ENCODE measurements around the gene JCAD. TPM values are rescaled to one million over a fixed set of nuclear protein-coding genes. Genes with fewer than 3 reads are reported as not detected.
"Not testable (repeated sequence)": the region's sequence is repeated elsewhere in the genome, so short reads cannot be mapped to it uniquely, and the experiment has no call there.

JCAD gene, protein sequence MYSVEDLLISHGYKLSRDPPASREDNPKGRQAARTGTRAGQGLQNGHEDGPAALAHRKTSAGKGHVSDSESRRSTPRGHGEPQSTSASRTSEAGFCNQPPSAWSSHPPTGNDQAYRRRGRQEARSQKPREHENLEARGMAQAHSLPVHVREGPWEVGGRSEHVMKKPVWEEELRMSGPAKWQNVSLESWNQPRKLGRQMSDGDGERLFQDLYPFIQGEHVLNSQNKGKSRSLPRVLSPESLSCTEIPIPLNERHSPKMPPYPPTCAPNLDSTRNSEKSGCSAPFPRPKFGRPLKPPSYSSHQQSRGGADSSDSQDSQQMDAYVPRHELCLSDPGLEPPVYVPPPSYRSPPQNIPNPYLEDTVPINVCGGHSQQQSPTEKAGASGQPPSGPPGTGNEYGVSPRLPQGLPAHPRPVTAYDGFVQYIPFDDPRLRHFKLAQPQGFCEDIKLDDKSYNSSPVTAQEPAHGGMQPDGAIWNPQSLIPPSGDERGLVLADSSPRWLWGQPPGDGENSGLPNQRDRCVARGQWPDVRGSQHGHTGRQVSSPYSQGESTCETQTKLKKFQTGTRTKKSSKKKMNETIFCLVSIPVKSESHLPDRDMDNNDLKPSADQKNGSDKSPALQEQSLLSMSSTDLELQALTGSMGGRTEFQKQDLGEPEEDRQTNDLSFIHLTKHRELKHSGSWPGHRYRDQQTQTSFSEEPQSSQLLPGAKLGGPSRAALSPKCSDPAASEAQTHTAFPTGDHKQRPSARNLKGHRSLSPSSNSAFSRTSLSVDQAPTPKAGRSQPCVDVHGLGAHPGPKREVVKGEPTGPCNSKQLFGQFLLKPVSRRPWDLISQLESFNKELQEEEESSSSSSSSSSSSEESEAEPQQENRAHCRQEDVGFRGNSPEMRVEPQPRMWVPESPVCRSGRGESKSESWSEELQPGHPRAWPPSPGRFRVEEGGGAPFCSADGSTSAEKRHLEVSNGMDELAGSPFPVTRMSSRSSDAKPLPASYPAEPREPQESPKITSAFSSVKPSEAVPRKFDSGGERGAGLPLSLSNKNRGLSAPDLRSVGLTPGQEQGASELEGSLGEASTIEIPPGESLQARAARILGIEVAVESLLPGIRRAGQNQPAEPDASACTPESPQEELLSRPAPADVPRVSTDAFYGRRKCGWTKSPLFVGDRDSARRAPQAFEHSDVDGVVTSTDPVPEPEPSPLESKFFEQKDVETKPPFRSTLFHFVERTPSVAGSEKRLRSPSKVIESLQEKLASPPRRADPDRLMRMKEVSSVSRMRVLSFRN (N-terminal part only)
- total RNA-seq (ENCODE audit: insufficient read depth, low replicate concordance), result 71.0 TPM

DNA sequence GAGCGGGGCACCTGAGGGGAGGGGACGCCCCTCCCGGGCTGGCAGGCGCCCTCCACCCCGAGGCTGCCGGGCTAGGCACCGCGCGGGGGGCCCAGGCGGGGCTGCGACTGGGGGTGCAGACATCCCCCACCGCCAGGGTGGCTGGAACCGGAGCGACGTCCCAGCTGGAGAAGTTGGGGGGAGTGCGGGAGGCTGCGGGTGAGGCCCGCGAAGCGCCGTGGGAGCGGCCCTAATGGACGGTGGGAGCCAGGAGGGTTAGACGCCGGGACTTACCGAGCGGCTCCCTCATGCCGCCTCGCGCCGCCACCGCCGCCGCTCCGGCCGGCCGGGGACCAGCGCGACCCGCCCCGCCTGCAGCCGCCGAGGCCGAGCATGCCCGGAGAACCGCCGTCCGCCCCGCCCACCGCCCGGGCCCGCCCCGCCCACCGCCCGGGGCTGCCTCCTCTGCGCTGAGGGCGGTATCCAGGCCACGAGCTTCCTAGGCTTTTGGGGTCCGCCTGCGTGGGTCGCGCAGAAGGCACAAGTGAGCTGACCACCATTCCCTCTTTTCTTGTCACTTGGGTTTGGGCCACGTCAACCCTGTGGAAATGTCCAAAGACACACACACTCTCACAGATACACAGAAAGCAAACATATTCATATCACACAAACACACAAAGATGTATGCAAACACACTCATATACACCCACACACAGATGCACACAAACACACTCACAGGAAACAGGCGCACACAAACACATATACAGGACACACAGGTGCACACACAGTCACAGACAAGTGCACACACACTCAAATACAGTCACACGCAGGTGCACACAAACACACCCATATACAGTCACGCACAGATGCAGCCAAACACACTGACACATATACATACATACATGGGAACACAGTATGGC, at the start of gene JCAD:
Gene JCAD (minus strand): TSS at position 378 of the 899 bp plus-strand sequence. CDS start 11,774 bp downstream, outside the sequence.
- DNase-seq (ENCODE audit: low spot score), result peak; percentile 74

DNA sequence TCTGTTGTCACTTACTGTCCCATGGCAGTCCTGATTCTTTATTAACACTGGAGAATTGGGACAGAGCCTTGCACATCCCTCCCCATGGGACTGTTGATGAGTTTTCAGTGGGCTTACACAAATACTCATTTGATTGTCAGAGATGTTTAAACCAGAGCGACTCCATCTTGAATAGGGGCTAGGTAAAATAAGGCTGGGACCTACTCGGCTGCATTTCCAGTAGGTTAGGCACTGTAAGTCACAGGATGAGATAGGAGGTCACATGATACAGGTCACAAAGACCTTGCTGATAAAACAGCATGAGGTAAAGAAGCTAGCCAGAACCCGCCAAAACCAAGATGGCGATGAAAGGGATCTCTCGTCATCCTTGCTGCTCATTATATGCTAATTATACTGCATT, 47.6 kb upstream of the JCAD start:
- DNase-seq (ENCODE audit: low spot score), result no peak

DNA sequence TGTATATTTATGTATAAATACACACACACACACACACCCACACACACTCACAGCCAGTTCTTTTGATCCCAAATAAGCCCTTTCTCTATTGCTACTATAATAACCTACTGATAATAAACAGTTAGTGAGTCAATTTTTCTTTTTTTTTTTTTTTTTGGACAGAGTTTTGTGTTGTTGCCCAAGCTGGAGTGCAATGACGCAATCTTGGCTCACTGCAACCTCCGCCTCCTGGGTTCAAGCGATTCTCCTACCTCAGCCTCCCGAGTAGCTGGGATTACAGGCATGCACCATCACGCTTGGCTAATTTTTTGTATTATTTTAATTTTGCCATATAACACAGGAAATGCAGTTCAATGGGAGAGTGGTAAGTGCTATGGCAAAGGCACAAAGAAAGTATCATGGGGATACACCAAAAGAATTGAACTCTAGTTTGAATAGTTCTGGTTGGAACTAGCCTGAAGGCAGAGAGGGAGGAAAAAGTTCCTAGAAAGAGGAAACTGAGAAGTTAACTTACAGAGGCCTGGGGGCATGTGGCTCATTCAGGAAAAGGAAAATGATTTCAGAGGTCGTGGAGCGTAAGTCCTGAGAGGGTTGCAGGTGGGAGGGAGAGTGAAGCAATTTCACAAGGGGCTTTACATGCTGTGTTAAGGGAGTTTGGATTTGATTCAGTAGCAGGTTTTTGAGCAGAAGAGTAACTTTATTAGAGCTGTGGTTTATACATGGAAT, 44.4 kb upstream of the JCAD start:
- DNase-seq (ENCODE audit: low spot score), result no peak

DNA sequence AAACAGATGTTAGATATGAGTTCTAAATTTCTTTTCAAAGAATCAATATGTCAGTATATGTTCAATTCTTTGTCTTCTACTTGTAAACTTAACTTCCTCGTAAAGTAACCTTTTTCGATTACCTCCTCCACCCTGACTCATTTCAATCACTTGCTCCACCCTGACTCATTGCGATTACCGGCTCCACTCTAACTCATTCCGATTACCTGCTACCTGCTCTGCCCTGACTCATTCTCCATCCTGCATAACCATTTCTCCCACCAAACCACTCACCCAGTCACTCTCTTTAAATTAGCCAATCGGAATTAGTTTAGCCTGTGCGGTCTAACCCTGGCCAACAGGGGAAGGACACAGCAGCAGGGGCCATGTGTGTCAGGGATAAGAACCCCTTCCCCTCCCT, 40.3 kb upstream of the JCAD start:
- not testable (repeated sequence) for DNase-seq (ENCODE audit: low spot score)

DNA sequence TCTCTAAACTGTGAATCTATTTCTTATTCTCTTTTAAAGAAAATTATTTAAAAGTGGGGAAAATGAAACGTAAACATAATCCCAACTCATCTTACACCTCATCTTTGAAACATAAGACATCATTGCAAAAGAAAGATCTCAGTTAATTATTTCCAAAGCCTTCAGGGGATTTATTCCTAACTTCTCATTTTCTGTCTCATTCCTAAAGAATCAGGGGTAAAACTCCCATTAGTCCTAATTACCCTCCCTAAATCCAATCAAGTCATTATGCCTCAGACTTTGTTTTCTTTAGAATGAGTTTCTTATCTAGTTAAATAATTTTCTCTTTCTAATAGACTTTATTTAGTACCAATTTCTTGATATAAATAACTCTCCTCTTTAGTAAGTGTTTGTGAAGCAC, 39.7 kb upstream of the JCAD start:
- no peak for DNase-seq (ENCODE audit: low spot score)

DNA sequence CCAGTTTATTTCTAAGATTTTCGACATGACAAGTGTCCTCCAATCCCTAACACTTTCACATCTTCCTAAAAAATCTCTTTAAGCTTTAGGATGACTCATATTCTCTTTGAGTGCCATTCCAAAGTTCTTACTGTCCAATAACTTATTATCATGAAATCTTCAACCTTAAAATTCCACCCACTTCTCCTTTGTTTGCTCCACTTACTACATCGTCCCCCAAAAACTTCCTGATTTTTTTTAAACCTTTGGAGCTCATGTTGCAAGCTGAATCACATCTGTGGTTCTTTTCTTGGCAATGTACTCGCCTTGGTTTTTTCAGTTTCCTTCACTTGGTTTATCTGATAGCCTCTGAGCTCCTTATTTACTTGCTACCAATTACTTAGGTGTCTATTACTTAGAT, 39.2 kb upstream of the JCAD start:
- peak; percentile 64 for DNase-seq (ENCODE audit: low spot score)

DNA sequence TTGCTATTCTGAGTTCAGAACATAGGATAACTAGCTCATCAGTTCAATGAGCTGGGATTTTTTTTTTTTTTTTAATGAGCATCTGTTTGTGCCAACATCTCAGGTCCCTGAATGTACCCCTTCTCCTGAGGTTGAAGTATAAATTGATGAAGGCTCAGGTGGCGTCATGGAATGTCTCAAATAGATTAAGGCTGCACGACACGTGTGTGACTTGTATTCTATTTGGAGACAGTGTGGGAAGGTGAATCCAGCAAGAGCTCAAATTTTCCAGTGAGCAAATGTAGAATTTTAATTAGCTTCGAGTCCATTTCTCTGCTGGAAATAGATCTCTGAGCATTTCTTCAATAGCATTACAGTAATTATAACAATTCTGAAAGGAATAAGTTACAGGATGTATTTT, 37.2 kb upstream of the JCAD start:
- no peak for DNase-seq (ENCODE audit: low spot score)

DNA sequence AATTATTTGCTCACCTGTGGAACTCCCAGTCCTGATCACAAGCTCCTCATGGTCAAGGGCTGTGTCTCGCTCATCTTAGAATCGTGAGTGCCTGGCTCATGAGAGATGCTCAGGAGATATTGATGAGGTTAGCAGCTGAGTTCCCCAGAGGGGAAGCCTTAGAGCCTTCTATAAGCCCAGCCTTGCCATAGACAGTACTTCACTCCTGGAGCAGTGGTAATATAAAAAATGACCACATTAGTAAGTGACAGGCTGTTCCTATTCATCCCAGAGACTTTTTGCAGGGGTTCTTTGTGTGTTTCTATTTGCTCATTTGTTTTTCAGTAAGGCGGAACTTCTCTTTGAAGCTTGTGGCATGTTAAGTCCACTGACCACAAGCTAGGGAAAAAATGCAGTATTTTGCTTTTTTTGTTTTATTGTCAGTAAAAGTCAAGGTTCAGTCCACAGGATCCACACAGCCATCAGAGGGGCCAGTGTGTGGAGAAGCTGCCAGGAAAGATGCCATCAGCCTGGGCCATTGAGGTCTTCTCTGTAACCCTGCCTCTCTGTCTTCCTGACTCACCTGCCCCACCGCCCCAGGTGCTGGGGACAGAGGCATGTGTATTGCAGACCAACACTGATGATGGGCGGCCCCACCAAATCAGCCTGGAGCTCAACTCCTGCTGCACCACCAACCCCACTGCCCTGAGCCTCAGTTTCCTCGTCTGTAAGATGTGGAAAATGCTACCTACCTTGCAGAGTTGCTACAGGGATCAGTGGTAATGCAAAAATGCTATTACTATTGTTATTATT, 36.4 kb upstream of the JCAD start:
- no peak for DNase-seq (ENCODE audit: low spot score)

DNA sequence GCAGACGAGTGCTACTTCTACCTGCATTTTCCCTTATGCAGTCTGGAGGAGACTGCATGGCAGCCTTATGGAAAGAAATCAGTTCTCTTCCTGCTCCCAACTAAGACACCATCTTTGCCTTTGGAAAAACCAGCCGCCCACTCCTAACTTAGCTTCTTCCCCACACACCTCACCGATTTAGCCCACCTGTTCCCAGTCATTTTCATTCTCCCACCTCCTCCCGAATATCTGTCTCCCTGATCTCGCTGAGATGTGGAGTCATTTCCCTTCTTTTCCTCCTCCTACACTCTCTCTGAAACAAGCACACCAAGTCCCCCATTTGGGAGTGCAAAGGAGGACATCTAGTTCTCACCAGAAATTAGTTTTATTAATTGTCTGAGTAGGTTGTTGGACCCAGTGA, 35.2 kb upstream of the JCAD start:
- DNase-seq (ENCODE audit: low spot score), result no peak

DNA sequence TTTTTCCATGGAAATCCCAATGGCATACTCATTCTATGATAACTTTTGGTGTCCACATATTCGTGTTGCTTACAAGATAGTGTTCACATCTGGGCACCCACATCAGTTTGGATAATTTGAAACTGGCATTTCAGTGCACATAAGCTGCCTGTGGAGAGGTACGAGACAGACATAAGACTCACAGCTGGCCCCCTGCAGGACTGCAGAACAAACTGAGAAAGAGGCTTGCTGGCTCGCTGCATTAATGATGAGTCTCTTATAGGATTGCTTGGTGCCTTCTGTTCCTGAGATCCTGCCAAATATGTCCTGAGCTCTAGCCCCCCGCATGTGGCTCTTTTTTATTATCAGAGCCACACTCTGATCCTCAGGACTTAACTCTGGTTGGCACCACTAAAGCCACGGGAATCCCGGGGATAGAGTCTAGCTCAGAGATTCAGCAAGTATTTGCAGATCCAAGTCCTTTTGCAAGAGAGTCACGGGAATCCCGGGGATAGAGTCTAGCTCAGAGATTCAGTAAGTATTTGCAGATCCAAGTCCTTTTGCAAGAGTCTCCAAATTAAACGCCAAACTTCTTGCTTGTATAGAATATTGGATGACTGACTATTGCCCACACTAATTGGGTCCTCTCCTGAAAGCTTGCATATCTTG, 34.0 kb upstream of the JCAD start:
- peak; percentile 95 for DNase-seq (ENCODE audit: low spot score)

DNA sequence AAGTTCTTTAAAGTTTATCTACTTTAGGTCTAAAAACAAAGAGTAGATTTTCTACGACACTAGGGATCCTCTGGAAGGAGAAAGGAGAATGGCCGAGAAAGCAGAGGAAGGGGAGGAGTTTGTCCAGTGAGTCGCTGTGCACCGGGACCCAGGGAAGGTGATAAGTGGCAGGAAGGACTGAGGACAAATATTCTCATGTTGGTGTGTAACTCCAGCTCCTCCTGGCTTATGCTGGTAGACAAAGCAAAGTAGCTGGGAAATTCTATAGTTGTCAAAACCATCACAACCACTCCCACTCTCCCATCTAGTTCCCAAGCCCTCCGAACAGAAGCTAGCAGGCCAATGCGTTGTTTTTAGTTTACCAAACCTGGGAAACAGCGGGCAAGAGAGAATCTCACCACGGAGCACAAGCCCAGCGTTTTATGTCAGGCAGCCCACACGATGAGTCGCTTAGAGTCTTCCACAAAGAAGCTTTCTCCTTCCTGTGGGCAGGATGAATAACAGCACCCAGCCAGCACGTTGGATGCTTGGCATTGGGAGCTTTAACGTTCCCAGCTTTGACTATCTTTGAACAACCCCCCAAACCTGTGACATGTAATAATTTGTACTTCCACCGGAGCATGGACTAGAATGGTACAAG, 32.9 kb upstream of the JCAD start:
- no peak for DNase-seq (ENCODE audit: low spot score)

DNA sequence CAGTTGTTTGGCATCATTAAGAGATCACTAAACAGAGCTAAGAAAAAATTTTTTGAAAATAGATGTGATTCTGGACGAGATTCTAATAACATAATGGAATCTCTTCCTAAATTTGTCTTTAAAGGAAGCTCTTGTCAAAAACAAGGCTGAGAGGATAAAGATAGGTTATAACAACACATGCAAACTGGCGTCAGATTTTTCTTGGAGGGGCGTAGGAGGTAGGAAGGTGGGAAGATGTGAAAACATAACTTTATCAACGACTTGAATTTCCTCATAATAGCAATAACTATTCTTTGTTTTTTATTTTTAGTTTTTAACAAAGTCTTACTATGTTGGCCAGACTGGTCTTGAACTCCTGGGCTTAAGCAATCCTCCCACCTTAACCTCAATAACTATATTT, 31.8 kb upstream of the JCAD start:
- DNase-seq (ENCODE audit: low spot score), result no peak

DNA sequence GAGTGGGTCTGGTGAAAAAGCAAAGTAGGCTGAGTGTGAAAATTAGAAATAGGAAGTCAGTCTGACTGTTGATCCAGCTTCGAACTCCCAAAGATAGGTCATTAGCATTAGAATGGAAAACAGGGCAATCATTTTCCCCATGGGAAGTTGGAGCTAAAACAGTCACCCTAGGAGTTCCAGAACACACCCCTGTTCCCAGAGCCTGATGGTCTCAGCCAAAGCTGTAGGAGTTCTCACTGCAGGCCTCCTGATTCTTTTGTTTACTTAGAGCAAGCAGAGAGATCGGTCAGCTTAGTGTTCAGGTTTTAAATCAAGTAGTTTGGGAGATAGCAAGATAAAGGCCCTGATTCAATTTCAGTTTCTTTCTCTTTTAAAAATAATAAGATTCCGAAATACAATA, 28.8 kb upstream of the JCAD start:
- no peak for DNase-seq (ENCODE audit: low spot score)

DNA sequence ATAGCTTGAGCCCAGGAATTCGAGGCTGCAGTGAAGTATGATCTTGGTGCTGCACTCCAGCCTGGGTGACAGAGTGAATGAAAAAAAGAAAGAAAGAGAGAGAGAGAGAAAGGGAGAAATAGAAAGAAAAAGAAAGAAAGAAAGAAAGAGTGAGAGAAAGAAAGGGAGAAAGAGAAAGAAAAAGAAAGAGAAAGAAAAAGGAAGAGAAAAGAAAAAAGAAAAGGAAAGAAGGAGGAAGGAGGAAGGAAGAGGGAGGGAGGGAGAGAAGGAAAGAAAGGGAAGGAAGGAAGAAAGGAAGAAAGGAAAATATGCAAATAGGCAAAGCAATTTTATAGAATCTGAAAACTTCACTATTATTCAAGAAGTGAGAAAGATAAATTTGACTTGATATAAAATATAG, 24.5 kb upstream of the JCAD start:
- no peak for DNase-seq (ENCODE audit: low spot score)

DNA sequence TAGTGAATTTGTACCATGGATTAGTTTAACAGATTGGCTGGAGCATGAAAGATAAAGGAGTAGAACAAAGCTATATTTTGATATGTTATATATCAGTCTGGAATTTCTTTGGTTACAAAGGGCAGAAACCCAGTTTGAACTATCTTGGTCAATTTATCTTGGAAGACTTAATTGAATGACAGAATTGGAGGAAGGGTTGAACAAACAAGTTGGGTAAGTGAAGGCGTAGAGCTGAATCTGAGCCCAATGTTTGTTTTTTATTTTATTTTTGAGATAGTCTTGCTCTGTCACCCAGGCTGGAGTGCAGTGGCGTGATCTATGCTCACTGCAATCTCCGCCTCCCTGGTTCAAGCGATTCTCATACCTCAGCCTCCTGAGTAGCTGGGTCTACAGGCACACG, 21.8 kb upstream of the JCAD start:
- no peak for DNase-seq (ENCODE audit: low spot score)

DNA sequence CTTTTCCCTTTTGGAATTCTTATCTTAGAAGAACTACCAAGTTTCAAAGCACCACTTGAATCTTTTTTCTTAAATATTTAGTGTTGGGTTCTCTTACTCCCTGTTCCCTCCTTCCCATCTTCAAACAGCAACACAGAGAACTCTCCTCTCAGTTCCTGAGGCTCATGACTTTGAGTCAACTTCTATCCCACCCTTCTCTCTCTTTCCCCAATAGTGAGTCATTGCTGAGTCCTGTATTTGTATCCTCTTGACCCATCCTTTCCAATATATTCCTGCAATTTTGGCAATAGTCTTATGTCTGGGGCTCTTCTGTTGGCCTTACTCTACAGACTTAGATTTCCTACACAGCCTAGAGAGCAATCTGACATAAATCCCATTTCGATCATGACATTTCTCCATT, 20.8 kb upstream of the JCAD start:
- no peak for DNase-seq (ENCODE audit: low spot score)

DNA sequence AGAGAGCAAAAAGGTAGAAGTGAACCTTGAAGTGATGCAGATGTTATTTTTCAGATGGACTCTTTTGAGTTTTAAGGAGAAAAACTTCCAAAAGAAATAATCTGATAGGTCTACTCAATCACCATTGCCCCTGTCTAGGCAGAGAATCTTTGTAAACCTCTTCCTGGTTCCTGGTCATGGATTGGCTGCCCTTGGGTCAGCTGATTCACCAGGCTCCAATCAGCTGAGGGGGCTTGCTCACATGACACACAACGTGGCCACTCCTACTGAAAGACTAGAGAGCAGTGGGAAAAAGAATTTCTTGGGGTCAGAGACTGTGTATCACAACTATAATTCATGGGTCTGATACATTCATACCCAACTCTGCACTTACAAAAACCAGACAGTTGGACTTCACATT, 20.0 kb upstream of the JCAD start:
- no peak for DNase-seq (ENCODE audit: low spot score)

DNA sequence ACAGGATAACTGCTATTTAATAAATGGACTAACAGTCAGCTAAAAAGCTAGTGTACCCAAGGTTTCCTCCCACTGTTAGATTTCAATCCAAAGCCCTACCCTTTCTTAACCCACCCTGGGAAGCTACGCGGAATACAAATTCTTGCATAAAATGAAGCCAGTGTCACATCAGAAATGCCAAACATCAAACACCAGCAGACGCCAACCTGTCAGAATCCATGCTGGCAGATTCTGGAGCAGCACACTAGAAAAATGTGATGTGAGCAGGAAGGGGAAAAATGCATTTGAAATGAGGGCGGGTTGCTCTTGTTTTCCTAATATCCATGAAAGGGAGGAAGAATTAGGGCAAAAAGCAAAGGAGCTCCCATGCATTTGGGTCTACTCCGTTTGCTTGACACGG, 16.1 kb upstream of the JCAD start:
- no peak for DNase-seq (ENCODE audit: low spot score)
